C4-2B (cell line): Measurements from ENCODE around the gene CRACDL.

Experiments used
- ZFX ChIP-seq: fragments of 450-650 bp; IDR thresholded peaks from 2 replicates; pipeline ENCODE4 v1.6.1; 2017
- TF ChIP-seq, protein P1 (sequence below): fragments of 450-650 bp; conservative IDR thresholded peaks from 2 replicates; pipeline ENCODE4 v1.5.1; 2017; ENCODE audit warnings: mild to moderate bottlenecking

DNA sequence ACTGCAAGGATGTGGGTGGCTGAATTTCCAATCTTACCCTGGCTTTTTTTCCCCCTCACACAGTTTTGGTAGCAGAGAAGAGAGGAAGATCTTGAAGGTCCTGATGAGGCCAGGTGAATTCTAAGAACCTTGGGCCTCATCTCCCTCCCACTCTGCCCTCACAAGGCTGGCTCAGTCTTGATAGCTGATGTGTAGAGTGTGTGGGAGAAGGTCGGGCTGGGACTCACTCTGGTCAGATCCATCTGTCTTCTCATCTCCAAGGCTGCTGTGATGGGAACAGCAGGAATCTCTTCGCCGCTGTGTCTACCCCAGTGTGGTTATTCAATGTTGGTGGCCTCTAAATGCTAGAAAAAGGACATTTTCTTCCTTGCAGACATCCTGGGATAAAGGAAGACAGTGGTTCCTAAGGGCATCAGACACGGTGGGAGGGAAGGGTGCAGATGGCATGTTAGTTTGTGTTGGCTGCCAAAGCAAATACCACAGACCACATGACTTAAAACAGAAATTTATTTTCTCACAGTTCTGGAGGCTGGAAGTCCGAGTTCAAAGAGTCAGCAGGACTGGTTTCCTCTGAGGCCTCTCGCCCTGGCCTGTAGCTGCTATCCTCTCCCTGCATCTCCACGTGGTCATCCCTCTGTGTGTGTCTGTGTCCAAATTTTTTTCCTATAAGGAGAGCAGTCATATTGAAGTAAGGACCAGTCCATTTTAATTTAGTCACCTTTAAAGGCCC lies 167.5 kb downstream of the CRACDL start:
- TF ChIP-seq, protein P1, sequence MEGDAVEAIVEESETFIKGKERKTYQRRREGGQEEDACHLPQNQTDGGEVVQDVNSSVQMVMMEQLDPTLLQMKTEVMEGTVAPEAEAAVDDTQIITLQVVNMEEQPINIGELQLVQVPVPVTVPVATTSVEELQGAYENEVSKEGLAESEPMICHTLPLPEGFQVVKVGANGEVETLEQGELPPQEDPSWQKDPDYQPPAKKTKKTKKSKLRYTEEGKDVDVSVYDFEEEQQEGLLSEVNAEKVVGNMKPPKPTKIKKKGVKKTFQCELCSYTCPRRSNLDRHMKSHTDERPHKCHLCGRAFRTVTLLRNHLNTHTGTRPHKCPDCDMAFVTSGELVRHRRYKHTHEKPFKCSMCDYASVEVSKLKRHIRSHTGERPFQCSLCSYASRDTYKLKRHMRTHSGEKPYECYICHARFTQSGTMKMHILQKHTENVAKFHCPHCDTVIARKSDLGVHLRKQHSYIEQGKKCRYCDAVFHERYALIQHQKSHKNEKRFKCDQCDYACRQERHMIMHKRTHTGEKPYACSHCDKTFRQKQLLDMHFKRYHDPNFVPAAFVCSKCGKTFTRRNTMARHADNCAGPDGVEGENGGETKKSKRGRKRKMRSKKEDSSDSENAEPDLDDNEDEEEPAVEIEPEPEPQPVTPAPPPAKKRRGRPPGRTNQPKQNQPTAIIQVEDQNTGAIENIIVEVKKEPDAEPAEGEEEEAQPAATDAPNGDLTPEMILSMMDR, result no peak
- no peak for TF ChIP-seq ZFX
